ENCODE results near the gene FARS2. TPM values are rescaled to one million over a fixed set of nuclear protein-coding genes. Genes with fewer than 3 reads are reported as not detected.
A peak's percentile ranks its signal among the peaks of the same experiment; 100 is the strongest.

FARS2 gene
- total and polyA plus RNA-seq, 9 of the 15 experiments (the other 6 are each of a cell fraction or from before 2014, with no cell fraction given), result 16.5 to 62.2 (median 27.0) TPM

- Histone ChIP-seq H3K4me1 (replicated peaks in 1 of 2; ENCODE audit: control insufficient read depth in 2 of 2, insufficient read depth in 2 of 2, low read length in 2 of 2) (peaks cover 13 to 14% of the 10 kb centered on the region in 2 experiments; a peak in 4 of 5 replicates), H4K20me1 (replicated peaks; ENCODE audit: control insufficient read depth, insufficient read depth, low read length) (no peaks in the 10 kb centered on the region), H3K9me3 (replicated peaks; ENCODE audit: control insufficient read depth, insufficient read depth, low read depth, low read length) (no peaks in the 10 kb centered on the region), H3K4me3 (no peak overlapping the region), H3K36me3 (ENCODE audit: control insufficient read depth, insufficient read depth, low read length) (0 out of 3 replicates have a peak, but pooled peaks cover 4% of the 10 kb centered on the region), H3K4me2 (ENCODE audit: insufficient read depth, low read length) (no peak overlapping the region), H3K79me2 (ENCODE audit: control insufficient read depth, insufficient read depth, low read length) (peaks cover 42% of the 10 kb centered on the region), H3K9ac (ENCODE audit: insufficient read depth in 1 of 2, low read depth in 2 of 2, low read length in 2 of 2) (no peak overlapping the region), H3K27me3 (ENCODE audit: control insufficient read depth in 2 of 2, insufficient read depth in 2 of 2, low read length in 2 of 2) (no peaks in the 10 kb centered on the region), H2AFZ (ENCODE audit: low read depth, low read length) (no peak overlapping the region), H3K27ac (ENCODE audit: extremely low read depth, low read depth, low read length) (no peak overlapping the region), H3K9me1 (ENCODE audit: control insufficient read depth, insufficient read depth, low read length) (no peaks in the 10 kb centered on the region)
- in situ Hi-C loops (cut with MboI) (no loop called here), intact Hi-C loops (cut with micrococcal nuclease) (no loop called here)
- no peak for ATAC-seq
- no TSS peak for BruUV-seq (replicated peaks)
- no peak for DNase-seq (ENCODE audit: extremely low read depth in 1 of 4, low spot score in 3 of 4)
- TF ChIP-seq DPF2 (IDR thresholded peaks at IDR 0.05) (no peak), BRD9 (IDR thresholded peaks at IDR 0.05; ENCODE audit: low read depth, partially characterized antibody) (no peak), CBFB (CRISPR knock-in tag; IDR thresholded peaks at IDR 0.05) (no peak), SMAD1 (IDR thresholded peaks at IDR 0.05; ENCODE audit: low read depth, low read length, partially characterized antibody) (no peak), PBX2 (CRISPR knock-in tag; IDR thresholded peaks at IDR 0.05; ENCODE audit: low read depth) (no peak), PBX2 (tag; conservative IDR thresholded peaks at IDR 0.05; ENCODE audit: low read depth) (peak; percentile 49; the same call in 1 of the 2 replicates), PKNOX1 (IDR thresholded peaks at IDR 0.05) (peak; percentile 90), ATF1 (CRISPR knock-in tag; IDR thresholded peaks at IDR 0.05) (no peak), ATF1 (tag; IDR thresholded peaks at IDR 0.05) (no peak), BRCA1 (IDR thresholded peaks at IDR 0.05) (no peak), BRCA1 (CRISPR knock-in tag; IDR thresholded peaks at IDR 0.05) (no peak), ZNF184 (CRISPR knock-in tag; IDR thresholded peaks at IDR 0.05) (no peak), XRCC5 (IDR thresholded peaks at IDR 0.05; ENCODE audit: low read depth, low read length) (no peak), ZNF280A (IDR thresholded peaks at IDR 0.05; ENCODE audit: low read depth, partially characterized antibody) (no peak), ZNF511 (CRISPR knock-in tag; IDR thresholded peaks at IDR 0.05) (no peak)
- ChIA-PET POLR2A (interaction anchor here (2.5 kb wide), 1 partner anchor 9 kb away, joined by 6 read pairs; no protein-coding TSS in a partner anchor), CTCF (ENCODE audit: low intra/inter-chr PET ratio) (no interaction called here)
- no peak for FAIRE-seq
Observed at GRCh38 chr6:5307058-5307457, 45.7 kb downstream of the FARS2 start.
